CMK (cell line): Measurements from ENCODE around the gene SLC44A5.

Experiments
- DNase-seq: peaks from one replicate; pipeline ENCODE4 v3.0.0-alpha.2; 2010; ENCODE audit warnings: low read depth

SLC44A5 gene

GRCh38 chr1:75588779-75589475 is 22.0 kb downstream of the SLC44A5 start:
- DNase-seq = no peak

- DNase-seq = no peak
Observed at GRCh38 chr1:75587692-75588091, 23.2 kb downstream of the SLC44A5 start.

DNA sequence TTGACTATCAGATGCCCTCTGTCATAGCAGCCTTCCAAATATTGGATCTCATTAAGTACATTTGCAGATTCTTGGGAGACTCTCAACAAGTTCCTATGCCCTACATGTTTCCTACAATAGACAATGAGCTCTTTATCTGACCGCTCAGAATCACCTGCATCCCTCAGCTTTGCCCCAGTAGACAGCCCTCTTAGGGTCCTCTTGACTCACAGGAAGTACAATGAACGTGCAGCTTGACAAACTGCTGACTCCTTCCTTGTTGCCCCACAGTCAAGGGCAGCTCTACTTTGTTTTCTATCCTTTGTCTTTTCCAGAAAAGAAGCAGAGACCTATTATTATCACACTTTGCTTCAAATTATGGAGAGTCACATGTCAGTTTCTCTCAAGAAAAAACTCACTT is 27.6 kb downstream of the SLC44A5 start:
- no peak for DNase-seq

DNA sequence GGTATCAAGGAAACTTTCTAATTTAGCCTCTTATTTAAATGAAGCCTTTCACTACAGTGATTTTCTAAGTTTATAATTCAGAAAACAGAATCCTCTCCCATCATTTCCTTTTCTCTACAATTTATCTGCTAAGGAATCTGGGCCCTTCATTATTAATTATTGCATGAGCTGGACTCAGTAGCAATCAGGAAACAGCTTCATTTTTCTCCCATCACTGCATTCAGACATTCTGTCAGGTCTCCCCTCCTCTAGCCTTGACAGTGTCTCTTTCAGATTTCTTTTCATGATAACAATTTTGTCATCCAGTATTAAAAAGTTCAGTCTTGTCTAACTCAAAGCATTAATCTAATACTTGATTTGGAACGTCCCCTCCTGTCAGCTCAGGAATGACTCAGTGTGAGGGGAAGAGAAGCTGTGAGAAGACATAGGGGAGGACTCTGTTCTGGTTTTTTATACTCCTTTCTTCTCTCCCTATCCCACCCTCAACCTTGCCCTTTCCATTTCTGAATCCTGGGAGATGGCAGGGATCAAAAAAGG is 28.1 kb downstream of the SLC44A5 start:
- no peak for DNase-seq

GRCh38 chr1:75579046-75579445 is 31.9 kb downstream of the SLC44A5 start:
- DNase-seq = no peak

DNA sequence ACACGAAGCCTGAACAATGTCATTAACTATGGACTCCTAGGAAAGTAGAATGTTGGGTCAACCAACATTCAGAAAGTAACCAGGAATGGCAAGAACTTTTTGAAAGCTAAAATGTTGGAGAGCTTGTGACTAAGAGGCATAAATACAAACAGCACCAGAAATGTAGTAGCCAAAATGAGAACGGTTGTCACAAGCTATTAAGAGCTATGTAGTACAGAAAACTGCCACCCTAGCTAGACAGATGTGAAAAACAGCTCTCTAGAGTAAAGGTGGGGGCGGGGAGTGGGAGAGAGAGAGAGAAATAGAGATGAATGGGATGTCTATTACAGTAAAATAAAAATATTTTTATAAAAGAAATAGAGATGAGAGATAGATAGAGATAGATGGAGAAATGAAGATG is 35.1 kb downstream of the SLC44A5 start:
- DNase-seq = no peak

DNA sequence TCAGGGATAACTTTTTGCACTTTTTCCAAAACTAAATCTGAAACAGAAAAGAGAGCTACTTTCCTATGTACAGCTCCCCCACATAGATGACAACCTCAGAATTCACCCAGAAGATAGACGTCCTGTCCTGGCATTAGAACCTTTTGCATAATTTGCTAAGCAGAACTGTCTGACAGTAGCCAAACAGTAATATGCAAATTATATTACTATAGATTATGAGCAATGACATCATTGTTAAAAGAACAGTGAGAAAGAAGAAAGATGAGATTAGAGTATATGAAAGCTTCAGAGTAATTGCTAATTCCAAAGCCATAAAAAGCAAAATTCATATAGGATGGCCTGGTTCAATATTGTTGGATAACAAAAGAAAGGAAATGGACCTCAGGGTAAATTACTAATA is 43.7 kb downstream of the SLC44A5 start:
- DNase-seq = no peak

DNA sequence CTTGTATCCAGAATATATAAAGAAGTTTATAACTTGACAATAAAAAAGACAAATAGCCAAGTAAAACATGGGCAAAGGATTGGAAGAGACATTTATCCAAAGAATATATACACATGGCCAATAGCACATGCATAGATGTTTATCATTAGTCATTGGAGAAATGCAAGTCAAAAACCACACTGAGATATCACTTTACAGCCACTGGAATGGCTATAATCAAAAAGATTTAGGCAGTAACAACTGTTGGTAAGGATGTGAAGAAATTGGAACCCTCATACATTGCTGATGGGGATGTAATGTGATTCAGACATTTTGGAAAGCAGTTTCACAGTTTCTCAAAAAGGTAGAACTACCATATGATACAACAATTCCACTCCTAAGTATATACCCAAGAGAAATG is 51.1 kb downstream of the SLC44A5 start:
- DNase-seq = no peak

GRCh38 chr1:75559136-75559535 is 51.8 kb downstream of the SLC44A5 start:
- no peak for DNase-seq

- no peak for DNase-seq
Observed at GRCh38 chr1:75554870-75555269, 56.0 kb downstream of the SLC44A5 start.

DNA sequence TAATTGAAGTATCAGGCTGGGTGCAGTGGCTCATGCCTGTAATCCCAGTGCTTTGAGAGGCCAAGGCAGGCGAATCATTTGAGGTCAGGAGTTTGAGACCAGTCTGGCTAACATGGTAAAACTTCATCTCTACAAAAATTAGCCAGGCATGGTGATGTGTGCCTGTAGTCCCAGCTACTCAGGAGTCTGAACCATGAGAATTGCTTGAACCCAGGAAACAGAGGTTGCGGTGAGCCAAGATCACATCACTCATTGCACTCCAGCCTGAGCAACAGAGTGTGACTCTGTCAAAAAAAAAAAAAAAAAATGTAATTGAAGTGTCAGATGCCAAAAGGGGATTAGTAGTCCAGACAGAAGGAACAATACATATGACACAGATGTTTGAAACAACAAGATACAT is 56.7 kb downstream of the SLC44A5 start:
- no peak for DNase-seq

GRCh38 chr1:75550559-75550958 is 60.4 kb downstream of the SLC44A5 start:
- DNase-seq = no peak

DNA sequence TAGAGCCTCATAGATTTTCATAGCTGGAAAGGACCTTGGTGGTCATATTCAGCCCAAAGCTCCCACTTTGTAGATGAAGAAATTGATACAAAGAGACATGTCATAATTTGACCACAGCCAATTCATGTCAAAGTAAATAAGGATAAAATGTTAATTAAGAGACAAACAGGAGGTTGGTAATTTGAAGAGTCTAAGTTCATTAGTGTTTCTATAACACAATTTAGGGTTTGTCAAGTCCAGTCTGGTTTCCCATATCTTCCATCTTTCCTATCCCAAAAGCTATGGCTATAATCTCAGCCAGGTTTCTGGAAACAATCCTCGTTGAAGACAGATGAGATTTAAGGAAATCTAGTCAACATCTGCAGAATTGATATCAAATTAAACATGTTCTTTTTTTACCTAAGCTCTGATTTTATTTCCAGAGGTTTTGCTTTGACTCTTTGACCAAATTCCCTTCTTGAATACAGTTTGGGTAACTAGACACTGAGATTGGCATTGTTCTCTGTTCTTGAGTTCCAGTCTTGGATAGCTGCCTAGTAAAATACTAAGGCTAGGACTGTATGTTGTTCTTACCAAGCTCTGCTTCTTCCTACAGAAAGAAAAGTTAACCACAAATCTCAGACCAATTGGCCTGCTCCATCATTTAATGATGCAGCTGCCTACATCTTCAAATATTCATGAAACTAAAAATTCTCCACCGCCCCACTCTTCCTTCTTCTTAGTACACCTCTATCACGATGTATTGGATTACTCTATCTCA is 62.0 kb downstream of the SLC44A5 start:
- no peak for DNase-seq

DNA sequence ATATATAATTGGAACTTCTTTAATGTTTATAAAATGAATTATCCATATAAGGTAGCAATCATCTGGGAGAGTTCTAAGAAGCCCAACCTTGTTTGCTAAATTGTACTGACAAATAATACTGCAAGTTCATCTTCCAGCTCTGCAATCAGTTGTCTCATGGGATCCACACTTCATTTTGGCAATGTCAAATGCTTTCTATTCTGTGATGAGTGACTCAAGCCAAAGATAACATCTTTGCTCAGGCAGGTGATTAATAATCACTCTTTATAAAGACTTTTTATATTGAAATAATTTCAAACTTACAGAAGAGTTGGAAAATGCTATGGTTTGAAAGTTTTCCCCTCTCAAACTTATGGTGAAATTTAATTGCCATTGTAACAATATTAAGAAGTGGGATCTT is 67.2 kb downstream of the SLC44A5 start:
- DNase-seq = no peak

DNA sequence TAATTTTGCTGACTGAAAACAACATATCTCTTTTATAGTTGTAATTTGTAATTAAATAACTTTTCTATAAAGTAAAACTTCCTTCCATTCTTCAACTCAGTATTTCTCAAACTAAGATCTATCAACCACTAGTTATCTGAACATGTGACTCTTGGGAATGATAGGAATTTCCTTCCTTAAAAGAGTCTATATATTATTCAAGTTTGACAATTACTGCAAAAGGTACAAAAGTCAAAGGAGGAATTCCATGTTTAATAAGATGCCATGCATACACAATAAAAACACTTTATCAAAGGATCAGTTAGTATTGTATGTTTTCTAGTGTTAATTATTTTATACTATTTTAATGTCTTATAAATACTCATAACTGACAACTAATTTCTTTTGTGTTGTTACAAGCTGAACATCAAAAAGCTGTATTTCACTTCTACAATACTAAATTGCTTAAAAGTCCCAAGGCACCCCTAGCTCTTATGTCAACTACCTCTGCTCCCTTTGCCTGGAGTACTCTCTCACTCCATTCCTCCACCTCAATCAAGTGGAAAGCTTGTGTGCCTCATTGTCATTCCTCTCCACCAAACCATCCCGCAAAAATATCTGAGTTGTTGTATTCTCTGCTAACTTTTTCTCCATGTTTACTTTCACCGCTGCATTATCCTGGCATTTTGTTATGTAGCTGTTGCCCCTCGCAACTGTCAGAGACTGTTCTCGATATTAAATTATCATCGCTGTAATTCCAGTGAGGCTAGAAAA is 67.9 kb downstream of the SLC44A5 start:
- DNase-seq = no peak

- DNase-seq = no peak
Observed at GRCh38 chr1:75539230-75540116, 71.4 kb downstream of the SLC44A5 start.

- DNase-seq = no peak
Observed at GRCh38 chr1:75533085-75533484, 77.8 kb downstream of the SLC44A5 start.

DNA sequence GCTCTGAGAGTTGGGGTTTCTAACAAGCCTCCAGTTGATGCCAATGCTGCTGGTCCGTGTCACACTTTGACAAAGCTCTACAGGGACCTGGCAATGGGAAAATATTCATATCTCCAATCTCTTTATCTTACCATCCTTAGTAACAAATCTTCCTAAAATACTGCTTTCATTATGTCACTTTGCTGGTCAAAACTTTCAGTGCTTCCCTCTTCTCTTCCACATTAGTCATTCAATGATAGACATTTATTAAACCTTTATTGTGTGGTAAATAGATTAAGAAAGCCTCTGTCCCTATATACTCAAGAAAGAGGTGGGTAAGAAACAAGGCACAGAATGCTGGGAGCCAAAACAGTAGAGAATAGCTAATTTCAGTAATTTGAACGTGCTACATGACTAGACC is 79.3 kb downstream of the SLC44A5 start:
- DNase-seq = no peak

DNA sequence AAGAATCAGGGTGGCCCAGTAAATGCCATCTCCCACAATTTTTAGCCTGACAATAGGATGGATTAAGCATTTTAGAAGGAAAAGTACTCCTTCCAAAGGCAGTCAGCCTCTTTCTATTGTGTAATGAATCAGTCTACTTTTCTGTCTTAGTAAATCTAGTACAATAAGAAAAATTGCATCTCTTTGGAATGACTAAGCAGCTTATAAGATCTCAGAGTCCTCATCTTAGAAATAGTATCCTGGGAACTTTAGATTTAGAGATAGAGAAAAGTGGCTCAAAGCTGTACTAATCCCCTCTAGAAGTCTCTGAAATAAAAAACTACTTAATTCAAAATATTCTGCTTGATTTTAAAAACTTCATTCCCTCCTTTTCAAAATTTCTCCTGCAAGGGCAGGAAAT is 81.4 kb downstream of the SLC44A5 start:
- DNase-seq = no peak

DNA sequence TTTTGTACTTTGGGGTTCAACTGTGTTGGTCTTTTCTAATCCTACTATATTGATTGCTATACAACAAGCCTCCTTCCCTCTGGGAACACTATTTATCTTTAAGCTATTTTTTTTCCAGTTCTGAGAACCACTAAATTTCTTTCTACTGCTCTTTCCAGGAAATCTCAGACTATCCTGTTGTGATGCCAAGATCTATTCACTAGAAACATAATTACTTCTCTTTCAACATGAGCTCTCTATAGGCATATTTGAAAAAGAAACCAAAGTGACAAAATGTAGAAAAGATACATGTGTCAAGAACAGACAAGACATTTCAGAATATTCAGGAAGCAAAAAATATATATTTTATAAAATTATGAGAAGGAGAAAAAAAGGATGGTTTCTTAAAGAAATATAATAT is 82.9 kb downstream of the SLC44A5 start:
- DNase-seq = no peak

GRCh38 chr1:75522389-75522788 is 88.5 kb downstream of the SLC44A5 start:
- no peak for DNase-seq

- no peak for DNase-seq
Observed at GRCh38 chr1:75521658-75522057, 89.3 kb downstream of the SLC44A5 start.
